Neuronal stem cell (in vitro differentiated cells): ENCODE measurements around the gene TRIM37.

Experiments used
- DNase-seq: peaks from one replicate; pipeline ENCODE4 v3.0.0-alpha.2; 2013; ENCODE audit warnings: low spot score
- H2AFZ ChIP-seq: one replicate; pipeline ENCODE4 v1.6.1; 2013; ENCODE audit warnings: mild to moderate bottlenecking, low read length, inconsistent platforms
- H2AK5ac ChIP-seq: 2 replicates; pipeline ENCODE4 v1.6.1; 2013; ENCODE audit warnings: low read depth, mild to moderate bottlenecking, inconsistent platforms, low read length, moderate library complexity, mixed read lengths
- H2BK120ac ChIP-seq: 2 replicates; pipeline ENCODE4 v1.6.1; 2013; ENCODE audit warnings: low read depth, mild to moderate bottlenecking, inconsistent platforms, low read length, moderate library complexity, mixed read lengths
- H2BK12ac ChIP-seq: one replicate; pipeline ENCODE4 v1.6.1; 2013; ENCODE audit warnings: low read length, inconsistent platforms
- H2BK15ac ChIP-seq: 2 replicates; pipeline ENCODE4 v1.6.1; 2013; ENCODE audit warnings: mild to moderate bottlenecking, low read length, inconsistent platforms, mixed read lengths
- H2BK5ac ChIP-seq: one replicate; pipeline ENCODE4 v1.6.1; 2013; ENCODE audit warnings: inconsistent platforms, mild to moderate bottlenecking, low read length, moderate library complexity
- H3K14ac ChIP-seq: one replicate; pipeline ENCODE4 v1.6.1; 2013; ENCODE audit warnings: low read length, inconsistent platforms
- H3K18ac ChIP-seq: 2 replicates; pipeline ENCODE4 v1.6.1; 2013; ENCODE audit warnings: low read length, inconsistent platforms
- H3K23ac ChIP-seq: 2 replicates; pipeline ENCODE4 v1.6.1; 2013; ENCODE audit warnings: low read depth, mild to moderate bottlenecking, mixed read lengths, low read length, inconsistent platforms; ENCODE audit not compliant: poor library complexity
- H3K27ac ChIP-seq: replicated peaks from 3 replicates; pipeline ENCODE4 v1.5.1; 2013; ENCODE audit warnings: low read length, inconsistent platforms
- H3K27me3 ChIP-seq, 3 experiments: 2 replicates each; pipeline ENCODE4 v1.6.1; 2013; ENCODE audit warnings: low read length in 3 of 3, mild to moderate bottlenecking in 2 of 3, inconsistent platforms in 1 of 3, low read depth in 1 of 3, mixed read lengths in 1 of 3, moderate library complexity in 1 of 3; ENCODE audit not compliant: control insufficient read depth in 3 of 3, insufficient read depth in 3 of 3
- H3K36me3 ChIP-seq, 2 donors: replicated peaks in 1 of 2; 2 replicates each; pipeline ENCODE4 v1.6.1; 2013; ENCODE audit warnings: low read length in 2 of 2; ENCODE audit not compliant: control insufficient read depth in 2 of 2, insufficient read depth in 2 of 2
- H3K4ac ChIP-seq: 2 replicates; pipeline ENCODE4 v1.6.1; 2013; ENCODE audit warnings: inconsistent platforms, mild to moderate bottlenecking, low read length, moderate library complexity
- H3K4me1 ChIP-seq, 2 donors: 1 replicate in 1 of 2; 2 replicates in 1 of 2; pipeline ENCODE4 v1.6.1; 2013; ENCODE audit warnings: low read length in 2 of 2, low read depth in 1 of 2; ENCODE audit not compliant: control insufficient read depth in 2 of 2, insufficient read depth in 1 of 2
- H3K4me2 ChIP-seq: one replicate; pipeline ENCODE4 v1.6.1; 2013; ENCODE audit warnings: mild to moderate bottlenecking, low read length, inconsistent platforms; ENCODE audit not compliant: insufficient read depth, poor library complexity, severe bottlenecking
- H3K4me3 ChIP-seq, 2 donors: 2 replicates each; pipeline ENCODE4 v1.5.1; 2013; ENCODE audit warnings: low read length in 2 of 2, mild to moderate bottlenecking in 2 of 2, inconsistent platforms in 1 of 2, moderate library complexity in 1 of 2
- H3K79me1 ChIP-seq: one replicate; pipeline ENCODE4 v1.6.1; 2013; ENCODE audit warnings: low read depth, mild to moderate bottlenecking, inconsistent platforms, low read length, moderate library complexity
- H3K9ac ChIP-seq: one replicate; pipeline ENCODE4 v1.6.1; 2013; ENCODE audit warnings: mild to moderate bottlenecking, low read depth, low read length, inconsistent platforms; ENCODE audit not compliant: poor library complexity
- H3K9me3 ChIP-seq, 2 donors: replicated peaks in 1 of 2; 2 replicates each; pipeline versions ENCODE3 to v1.6.1; 2013; ENCODE audit warnings: low read length in 2 of 2, mild to moderate bottlenecking in 2 of 2, inconsistent platforms in 1 of 2, low read depth in 1 of 2, mixed read lengths in 1 of 2, moderate library complexity in 1 of 2; ENCODE audit not compliant: control insufficient read depth in 2 of 2, insufficient read depth in 1 of 2
- H4K8ac ChIP-seq: one replicate; pipeline ENCODE4 v1.6.1; 2013; ENCODE audit warnings: low read depth, mild to moderate bottlenecking, inconsistent platforms, low read length, moderate library complexity
- H4K91ac ChIP-seq: one replicate; pipeline ENCODE4 v1.6.1; 2013; ENCODE audit warnings: low read length, low read depth, mild to moderate bottlenecking, inconsistent platforms; ENCODE audit not compliant: poor library complexity
- WGBS, 2 donors: extraction: QIAGEN DNeasy Blood & Tissue Kit; methylation state at CpG; one replicate each; pipeline ENCODE4 v1.1.7; 2013; ENCODE audit warnings: missing lambda C conversion rate in 2 of 2, mixed read lengths in 1 of 2; ENCODE audit not compliant: insufficient read length in 2 of 2, insufficient replicate concordance in 1 of 2; ENCODE audit errors: extremely low coverage in 2 of 2; 5-methylcytosine and 5-hydroxymethylcytosine counted together

Gene TRIM37

GRCh38 chr17:59111539-59111938 lies 4.9 kb upstream of the TRIM37 start:
- no peak overlapping the region for H3K4me3 ChIP-seq
- no peak overlapping the region for H2BK120ac ChIP-seq
- H3K27ac ChIP-seq: no peak overlapping the region
- H4K8ac ChIP-seq: no peak overlapping the region
- H2BK5ac ChIP-seq: no peak overlapping the region
- no peak overlapping the region for H3K4me2 ChIP-seq
- H3K9me3 ChIP-seq: no peaks in the 10 kb centered on the region
- H2BK12ac ChIP-seq: no peak overlapping the region
- no peaks in the 10 kb centered on the region for H3K79me1 ChIP-seq
- no CpG with 5 or more reads among the region's 3 CpGs for WGBS, 2 donors
- no peak overlapping the region for H2AK5ac ChIP-seq
- no peak overlapping the region for H3K4ac ChIP-seq
- H3K9ac ChIP-seq: no peak overlapping the region
- peaks cover 4 to 81% of the 10 kb centered on the region in 2 donors for H3K36me3 ChIP-seq
- H3K27me3 ChIP-seq: no peaks in the 10 kb centered on the region
- DNase-seq: no peak
- no peak overlapping the region for H3K18ac ChIP-seq
- peaks cover 2 to 3% of the 10 kb centered on the region in 2 donors for H3K4me1 ChIP-seq
- no peak overlapping the region for H3K14ac ChIP-seq
- no peak overlapping the region for H2BK15ac ChIP-seq
- H3K23ac ChIP-seq: no peak overlapping the region
- H4K91ac ChIP-seq: no peak overlapping the region
- H2AFZ ChIP-seq: no peak overlapping the region

- Histone ChIP-seq H3K36me3 (peaks cover 4 to 75% of the 10 kb centered on the region in 2 donors), H3K9me3 (no peaks in the 10 kb centered on the region), H3K4ac (no peak overlapping the region), H3K18ac (no peak overlapping the region), H3K23ac (no peak overlapping the region), H2AFZ (no peak overlapping the region), H3K14ac (no peak overlapping the region), H2BK5ac (no peak overlapping the region), H3K79me1 (no peaks in the 10 kb centered on the region), H3K9ac (no peak overlapping the region), H4K8ac (no peak overlapping the region), H3K4me1 (peaks cover 2 to 3% of the 10 kb centered on the region in 2 donors), H4K91ac (no peak overlapping the region), H3K4me3 (no peak overlapping the region), H2BK120ac (no peak overlapping the region), H2BK15ac (no peak overlapping the region), H2BK12ac (no peak overlapping the region), H3K27me3 (no peaks in the 10 kb centered on the region), H3K27ac (no peak overlapping the region), H3K4me2 (no peak overlapping the region), H2AK5ac (no peak overlapping the region)
- DNase-seq: no peak
Observed at GRCh38 chr17:59110973-59111372, 4.3 kb upstream of the TRIM37 start.

GRCh38 chr17:59108400-59109102 lies 1.9 kb upstream of the TRIM37 start:
- no CpG with 5 or more reads among the region's 7 CpGs for WGBS, 2 donors

GRCh38 chr17:59107306-59107670 lies 608 bp upstream of the TRIM37 start:
- H3K9ac ChIP-seq: peak overlapping the region; percentile 82
- H3K4me1 ChIP-seq: peaks cover 2 to 3% of the 10 kb centered on the region in 2 donors
- H2BK5ac ChIP-seq: peak overlapping the region; percentile 4
- no peaks in the 10 kb centered on the region for H3K27me3 ChIP-seq
- no peak overlapping the region for H3K14ac ChIP-seq
- peak overlapping the region; percentile 90 for H3K18ac ChIP-seq
- peak overlapping the region; percentile 78 for H3K4me2 ChIP-seq
- no peak overlapping the region for H2BK120ac ChIP-seq
- H2BK15ac ChIP-seq: no peak overlapping the region
- WGBS, 2 donors: no CpG with 5 or more reads among the region's 10 CpGs
- peak overlapping the region; percentile 76 to 89 for H3K4me3 ChIP-seq
- no peak overlapping the region for H3K4ac ChIP-seq
- no peak overlapping the region for H2AK5ac ChIP-seq
- H4K8ac ChIP-seq: no peak overlapping the region
- H4K91ac ChIP-seq: no peak overlapping the region
- H3K23ac ChIP-seq: peak overlapping the region; percentile 6
- peak overlapping the region; percentile 88 for H3K27ac ChIP-seq
- peaks cover 2 to 54% of the 10 kb centered on the region in 2 donors for H3K36me3 ChIP-seq
- DNase-seq: no peak
- H2AFZ ChIP-seq: peak overlapping the region; percentile 82
- H2BK12ac ChIP-seq: no peak overlapping the region
- no peaks in the 10 kb centered on the region for H3K9me3 ChIP-seq
- no peaks in the 10 kb centered on the region for H3K79me1 ChIP-seq

More at GRCh38 chr17:59108400-59109102, 1.9 kb upstream of the TRIM37 start:
- Histone ChIP-seq H3K4me1 (peaks cover 2 to 3% of the 10 kb centered on the region in 2 donors), H3K9me3 (no peaks in the 10 kb centered on the region), H3K14ac (no peak overlapping the region), H3K27me3 (no peaks in the 10 kb centered on the region), H2AK5ac (no peak overlapping the region), H2BK5ac (no peak overlapping the region), H3K9ac (no peak overlapping the region), H3K4ac (no peak overlapping the region), H3K36me3 (peaks cover 2 to 59% of the 10 kb centered on the region in 2 donors), H4K91ac (no peak overlapping the region), H3K79me1 (no peaks in the 10 kb centered on the region), H3K23ac (no peak overlapping the region), H3K18ac (no peak overlapping the region), H3K27ac (no peak overlapping the region), H2BK15ac (no peak overlapping the region), H2BK12ac (no peak overlapping the region), H2BK120ac (no peak overlapping the region), H4K8ac (no peak overlapping the region), H3K4me3 (no peak overlapping the region), H2AFZ (no peak overlapping the region), H3K4me2 (no peak overlapping the region)
- no peak for DNase-seq
